ENCODE data around the gene ISL2. TPM values are rescaled to one million over a fixed set of nuclear protein-coding genes. Genes with fewer than 3 reads are reported as not detected.
"Not testable (repeated sequence)": the region's sequence is repeated elsewhere in the genome, so short reads cannot be mapped to it uniquely, and the experiment has no call there.

Gene ISL2
- 0.30 TPM for polyA plus RNA-seq (2013, experiment 1 of 2)
- 0.26 TPM for polyA plus RNA-seq (2013, experiment 2 of 2)

GRCh38 chr15:76336254-76337058, at the start of gene ISL2:
ISL2 (plus strand) TSS chr15:76336773; CDS start chr15:76336884, 111 bp downstream.
- no peak within 1 kb of the TSS for H3K14ac ChIP-seq (ENCODE audit: low read length in 2 of 2)
- 2% methylated on average over 26 of the region's 40 CpGs for WGBS
- no peak within 1 kb of the TSS for H4K91ac ChIP-seq (ENCODE audit: low read length)
- H2BK12ac ChIP-seq (ENCODE audit: low read length in 2 of 2) = no peak within 1 kb of the TSS
- peak within 1 kb of the TSS in 1 of 2 experiments; percentile 86 for H3K23ac ChIP-seq (ENCODE audit: low read length in 2 of 2)
- no peak within 1 kb of the TSS for H4K8ac ChIP-seq (ENCODE audit: low read length)
- peak; percentile 83 for DNase-seq
- no peaks in the 10 kb centered on the region for H3K9me3 ChIP-seq (ENCODE audit: control insufficient read depth, low read length)
- no peak within 1 kb of the TSS for H2AFZ ChIP-seq (ENCODE audit: low read depth, low read length)
- H2AK5ac ChIP-seq (ENCODE audit: low read length, severe bottlenecking) = no peak within 1 kb of the TSS
- no peaks in the 10 kb centered on the region for H3K36me3 ChIP-seq (ENCODE audit: control insufficient read depth in 1 of 2, insufficient read depth in 2 of 2, low read depth in 1 of 2, low read length in 2 of 2)
- H3K4me3 ChIP-seq (ENCODE audit: insufficient read depth in 1 of 2, low read depth in 1 of 2, low read length in 2 of 2) = peak within 1 kb of the TSS; percentile 33 to 45
- peak within 1 kb of the TSS; percentile 86 for H3K4me2 ChIP-seq (ENCODE audit: low read length, poor library complexity, severe bottlenecking)
- H3K9ac ChIP-seq (ENCODE audit: low read length) = no peak within 1 kb of the TSS
- H3K4me1 ChIP-seq (ENCODE audit: control insufficient read depth, insufficient read depth, low read depth, low read length) = peaks cover 37% of the 10 kb centered on the region
- H3K4ac ChIP-seq (ENCODE audit: low read depth in 1 of 2, low read length in 2 of 2) = no peak within 1 kb of the TSS
- no peak within 1 kb of the TSS for H3K18ac ChIP-seq (ENCODE audit: low read depth in 1 of 2, low read length in 2 of 2)
- no peaks in the 10 kb centered on the region for H3K79me1 ChIP-seq (replicated peaks; ENCODE audit: low read length, poor library complexity, severe bottlenecking)
- peaks cover 68 to 91% of the 10 kb centered on the region in 2 experiments for H3K27me3 ChIP-seq (ENCODE audit: control insufficient read depth in 1 of 2, insufficient read depth in 1 of 2, low read length in 2 of 2)
- no peak within 1 kb of the TSS for H2BK120ac ChIP-seq (ENCODE audit: low read depth, low read length)
- no peak within 1 kb of the TSS for H3K27ac ChIP-seq (ENCODE audit: low read length, poor library complexity, severe bottlenecking)
- H2BK5ac ChIP-seq (ENCODE audit: low read depth, low read length, poor library complexity, severe bottlenecking) = no peak within 1 kb of the TSS
- H2BK15ac ChIP-seq (ENCODE audit: low read depth, poor library complexity, severe bottlenecking) = no peak within 1 kb of the TSS

- H3K4me2 ChIP-seq (ENCODE audit: low read length, poor library complexity, severe bottlenecking) = no peak overlapping the region
- no peak overlapping the region for H2BK12ac ChIP-seq (ENCODE audit: low read length in 2 of 2)
- H2BK120ac ChIP-seq (ENCODE audit: low read depth, low read length) = no peak overlapping the region
- WGBS = 87% methylated on average over 3 of the region's 3 CpGs
- H3K4me1 ChIP-seq (ENCODE audit: control insufficient read depth, insufficient read depth, low read depth, low read length) = no peaks in the 10 kb centered on the region
- no peak overlapping the region for H2AFZ ChIP-seq (ENCODE audit: low read depth, low read length)
- H3K23ac ChIP-seq (ENCODE audit: low read length in 2 of 2) = no peak overlapping the region
- no peak overlapping the region for H4K91ac ChIP-seq (ENCODE audit: low read length)
- H3K9ac ChIP-seq (ENCODE audit: low read length) = no peak overlapping the region
- no peaks in the 10 kb centered on the region for H3K9me3 ChIP-seq (ENCODE audit: control insufficient read depth, low read length)
- H2AK5ac ChIP-seq (ENCODE audit: low read length, severe bottlenecking) = no peak overlapping the region
- H3K18ac ChIP-seq (ENCODE audit: low read depth in 1 of 2, low read length in 2 of 2) = no peak overlapping the region
- peaks cover 5 to 41% of the 10 kb centered on the region in 2 experiments for H3K36me3 ChIP-seq (ENCODE audit: control insufficient read depth in 1 of 2, insufficient read depth in 2 of 2, low read depth in 1 of 2, low read length in 2 of 2)
- no peak for DNase-seq
- H4K8ac ChIP-seq (ENCODE audit: low read length) = no peak overlapping the region
- no peak overlapping the region for H3K4ac ChIP-seq (ENCODE audit: low read depth in 1 of 2, low read length in 2 of 2)
- H3K14ac ChIP-seq (ENCODE audit: low read length in 2 of 2) = no peak overlapping the region
- H3K4me3 ChIP-seq (ENCODE audit: insufficient read depth in 1 of 2, low read depth in 1 of 2, low read length in 2 of 2) = no peak overlapping the region
- no peaks in the 10 kb centered on the region for H3K27me3 ChIP-seq (ENCODE audit: control insufficient read depth in 1 of 2, insufficient read depth in 1 of 2, low read length in 2 of 2)
- no peak overlapping the region for H2BK15ac ChIP-seq (ENCODE audit: low read depth, poor library complexity, severe bottlenecking)
- peaks cover 12% of the 10 kb centered on the region for H3K79me1 ChIP-seq (replicated peaks; ENCODE audit: low read length, poor library complexity, severe bottlenecking)
- H2BK5ac ChIP-seq (ENCODE audit: low read depth, low read length, poor library complexity, severe bottlenecking) = no peak overlapping the region
- no peak overlapping the region for H3K27ac ChIP-seq (ENCODE audit: low read length, poor library complexity, severe bottlenecking)
These were observed 47.0 kb upstream of the ISL2 start for GRCh38 chr15:76289582-76289981.

- 29% methylated on average over 1 of the region's 1 CpG for WGBS
- H3K9ac ChIP-seq (ENCODE audit: low read length) = peak overlapping the region; percentile 15
These were observed 43.2 kb upstream of the ISL2 start for GRCh38 chr15:76293361-76293760.

DNA sequence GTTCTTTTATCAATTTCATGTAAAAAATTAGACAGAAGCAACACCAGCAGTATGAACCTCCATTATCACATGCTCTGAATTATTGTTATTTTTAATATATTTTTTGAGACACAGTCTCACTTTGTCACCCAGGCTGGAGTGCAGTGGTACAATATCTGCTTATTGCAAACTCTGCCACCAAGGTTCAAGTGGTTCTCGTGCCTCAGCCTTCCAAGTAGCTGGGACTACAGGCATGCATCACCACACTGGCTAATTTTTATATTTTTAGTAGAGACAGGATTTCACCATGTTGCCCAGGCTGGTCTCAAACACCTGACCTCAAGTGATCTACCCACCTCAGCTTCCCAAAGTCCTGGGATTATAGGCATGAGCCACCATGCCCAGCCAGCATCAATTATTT, 42.1 kb upstream of the ISL2 start:
- H2BK5ac ChIP-seq (ENCODE audit: low read depth, low read length, poor library complexity, severe bottlenecking); H3K14ac ChIP-seq (ENCODE audit: low read length in 2 of 2); H4K8ac ChIP-seq (ENCODE audit: low read length); H2AFZ ChIP-seq (ENCODE audit: low read depth, low read length); H2BK120ac ChIP-seq (ENCODE audit: low read depth, low read length); H3K18ac ChIP-seq (ENCODE audit: low read depth in 1 of 2, low read length in 2 of 2); H2BK12ac ChIP-seq (ENCODE audit: low read length in 2 of 2); H3K27me3 ChIP-seq (ENCODE audit: control insufficient read depth in 1 of 2, insufficient read depth in 1 of 2, low read length in 2 of 2); H3K27ac ChIP-seq (ENCODE audit: low read length, poor library complexity, severe bottlenecking); H3K9ac ChIP-seq (ENCODE audit: low read length); H3K4me1 ChIP-seq (ENCODE audit: control insufficient read depth, insufficient read depth, low read depth, low read length); DNase-seq; H3K4me3 ChIP-seq (ENCODE audit: insufficient read depth in 1 of 2, low read depth in 1 of 2, low read length in 2 of 2); H3K4ac ChIP-seq (ENCODE audit: low read depth in 1 of 2, low read length in 2 of 2); H3K9me3 ChIP-seq (ENCODE audit: control insufficient read depth, low read length); H2AK5ac ChIP-seq (ENCODE audit: low read length, severe bottlenecking); H2BK15ac ChIP-seq (ENCODE audit: low read depth, poor library complexity, severe bottlenecking); H4K91ac ChIP-seq (ENCODE audit: low read length); H3K23ac ChIP-seq (ENCODE audit: low read length in 2 of 2); H3K4me2 ChIP-seq (ENCODE audit: low read length, poor library complexity, severe bottlenecking): not testable (repeated sequence)
- Histone ChIP-seq H3K79me1 (replicated peaks; ENCODE audit: low read length, poor library complexity, severe bottlenecking) (peaks cover 18% of the 10 kb centered on the region), H3K36me3 (ENCODE audit: control insufficient read depth in 1 of 2, insufficient read depth in 2 of 2, low read depth in 1 of 2, low read length in 2 of 2) (peaks cover 3 to 18% of the 10 kb centered on the region in 2 experiments)
- 100% methylated on average over 1 of the region's 1 CpG for WGBS

More at GRCh38 chr15:76293361-76293760, 43.2 kb upstream of the ISL2 start:
- H3K36me3 ChIP-seq (ENCODE audit: control insufficient read depth in 1 of 2, insufficient read depth in 2 of 2, low read depth in 1 of 2, low read length in 2 of 2) = peaks cover 3 to 18% of the 10 kb centered on the region in 2 experiments
- no peak overlapping the region for H3K14ac ChIP-seq (ENCODE audit: low read length in 2 of 2)
- H3K79me1 ChIP-seq (replicated peaks; ENCODE audit: low read length, poor library complexity, severe bottlenecking) = peaks cover 18% of the 10 kb centered on the region
- no peak overlapping the region for H3K4me3 ChIP-seq (ENCODE audit: insufficient read depth in 1 of 2, low read depth in 1 of 2, low read length in 2 of 2)
- H3K4me2 ChIP-seq (ENCODE audit: low read length, poor library complexity, severe bottlenecking) = no peak overlapping the region
- no peak overlapping the region for H2AFZ ChIP-seq (ENCODE audit: low read depth, low read length)
- no peak overlapping the region for H3K4ac ChIP-seq (ENCODE audit: low read depth in 1 of 2, low read length in 2 of 2)
- H3K27me3 ChIP-seq (ENCODE audit: control insufficient read depth in 1 of 2, insufficient read depth in 1 of 2, low read length in 2 of 2) = no peaks in the 10 kb centered on the region
- H3K23ac ChIP-seq (ENCODE audit: low read length in 2 of 2) = no peak overlapping the region
- no peak overlapping the region for H3K18ac ChIP-seq (ENCODE audit: low read depth in 1 of 2, low read length in 2 of 2)
- DNase-seq = peak; percentile 28
- no peaks in the 10 kb centered on the region for H3K4me1 ChIP-seq (ENCODE audit: control insufficient read depth, insufficient read depth, low read depth, low read length)
- no peak overlapping the region for H2AK5ac ChIP-seq (ENCODE audit: low read length, severe bottlenecking)
- no peak overlapping the region for H4K8ac ChIP-seq (ENCODE audit: low read length)
- no peak overlapping the region for H2BK120ac ChIP-seq (ENCODE audit: low read depth, low read length)
- no peaks in the 10 kb centered on the region for H3K9me3 ChIP-seq (ENCODE audit: control insufficient read depth, low read length)
- H4K91ac ChIP-seq (ENCODE audit: low read length) = no peak overlapping the region
- no peak overlapping the region for H2BK15ac ChIP-seq (ENCODE audit: low read depth, poor library complexity, severe bottlenecking)
- no peak overlapping the region for H3K27ac ChIP-seq (ENCODE audit: low read length, poor library complexity, severe bottlenecking)
- H2BK12ac ChIP-seq (ENCODE audit: low read length in 2 of 2) = no peak overlapping the region
- H2BK5ac ChIP-seq (ENCODE audit: low read depth, low read length, poor library complexity, severe bottlenecking) = no peak overlapping the region
